D721Med (cell line): Measurements from ENCODE around the gene MYADM.

Experiments
- DNase-seq: peaks from one replicate; pipeline ENCODE4 v3.0.0; 2011; ENCODE audit warnings: low spot score; ENCODE audit not compliant: insufficient read length
- FAIRE-seq: peaks from 2 replicates; lab custom pipeline; 2011; peaks lifted over from hg19 to GRCh38; lab: Jason Lieb, UNC
- TF ChIP-seq, protein P1 (sequence below): IDR thresholded peaks from 2 replicates; pipeline ENCODE4 v1.5.1; 2012; ENCODE audit warnings: mild to moderate bottlenecking, control low read depth; ENCODE audit not compliant: insufficient read depth; ENCODE audit errors: missing control alignments

MYADM gene

GRCh38 chr19:53916004-53916403 is 48.3 kb downstream of the MYADM start:
- FAIRE-seq (no peak), DNase-seq (no peak)
- TF ChIP-seq, protein P1, sequence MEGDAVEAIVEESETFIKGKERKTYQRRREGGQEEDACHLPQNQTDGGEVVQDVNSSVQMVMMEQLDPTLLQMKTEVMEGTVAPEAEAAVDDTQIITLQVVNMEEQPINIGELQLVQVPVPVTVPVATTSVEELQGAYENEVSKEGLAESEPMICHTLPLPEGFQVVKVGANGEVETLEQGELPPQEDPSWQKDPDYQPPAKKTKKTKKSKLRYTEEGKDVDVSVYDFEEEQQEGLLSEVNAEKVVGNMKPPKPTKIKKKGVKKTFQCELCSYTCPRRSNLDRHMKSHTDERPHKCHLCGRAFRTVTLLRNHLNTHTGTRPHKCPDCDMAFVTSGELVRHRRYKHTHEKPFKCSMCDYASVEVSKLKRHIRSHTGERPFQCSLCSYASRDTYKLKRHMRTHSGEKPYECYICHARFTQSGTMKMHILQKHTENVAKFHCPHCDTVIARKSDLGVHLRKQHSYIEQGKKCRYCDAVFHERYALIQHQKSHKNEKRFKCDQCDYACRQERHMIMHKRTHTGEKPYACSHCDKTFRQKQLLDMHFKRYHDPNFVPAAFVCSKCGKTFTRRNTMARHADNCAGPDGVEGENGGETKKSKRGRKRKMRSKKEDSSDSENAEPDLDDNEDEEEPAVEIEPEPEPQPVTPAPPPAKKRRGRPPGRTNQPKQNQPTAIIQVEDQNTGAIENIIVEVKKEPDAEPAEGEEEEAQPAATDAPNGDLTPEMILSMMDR: no peak

DNA sequence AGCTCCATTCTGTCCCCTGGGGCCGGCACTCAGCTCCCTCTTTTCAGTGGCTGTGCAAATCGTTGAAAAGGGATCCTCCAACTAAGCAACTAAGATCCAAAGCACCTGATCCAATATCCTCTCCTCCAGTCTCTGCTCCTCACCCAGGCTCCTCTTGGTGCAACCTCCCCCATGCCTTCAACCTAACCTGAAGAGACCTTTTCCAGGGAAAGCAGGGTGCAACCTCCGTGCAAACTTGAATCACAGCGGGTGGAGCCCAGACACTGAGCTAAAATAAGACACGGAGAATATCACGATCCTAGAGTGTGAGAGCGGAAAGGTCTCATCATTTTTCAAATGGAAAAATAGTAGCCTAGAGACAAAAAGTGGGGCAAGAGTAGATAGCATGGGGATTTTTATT is 49.7 kb downstream of the MYADM start:
- no peak for DNase-seq
- FAIRE-seq: no peak
- TF ChIP-seq, protein P1: no peak
